GM10248 (cell line): Measurements from ENCODE around the gene RAD51B.
A peak's percentile ranks its signal among the peaks of the same experiment; 100 is the strongest.

Experiments used
- CTCF ChIA-PET: fragments of 300-600 bp; sonication (Branson Sonifier 250); formaldehyde crosslinking; extraction: SDS; loops from one replicate; lab custom pipeline; 2021; ENCODE audit warnings: antibody characterized with exemption; lab: Yijun Ruan, JAX
- POLR2A ChIA-PET: fragments of 350-650 bp; sonication (Branson Sonifier 250); formaldehyde crosslinking; extraction: SDS; loops from one replicate; lab custom pipeline; 2020; ENCODE audit warnings: antibody characterized with exemption; lab: Yijun Ruan, JAX
- DNase-seq: peaks from one replicate; pipeline ENCODE4 v3.0.0; 2012; ENCODE audit errors: extremely low spot score
- TF ChIP-seq, protein P1 (sequence below): IDR thresholded peaks from 2 replicates; pipeline ENCODE4 v1.5.1; 2012; ENCODE audit warnings: mild to moderate bottlenecking, low read depth; ENCODE audit errors: extremely low read depth, missing control alignments, control extremely low read depth

The RAD51B gene

GRCh38 chr14:67926821-67927220, 107.2 kb downstream of the RAD51B start:
- ChIA-PET POLR2A (no interaction called here), CTCF (interaction anchor here (0.6 to 1.4 kb wide), 3 partner anchors 13 to 917 kb away, joined by 3 read pairs; no protein-coding TSS in a partner anchor)
- no peak for DNase-seq
- TF ChIP-seq, protein P1, sequence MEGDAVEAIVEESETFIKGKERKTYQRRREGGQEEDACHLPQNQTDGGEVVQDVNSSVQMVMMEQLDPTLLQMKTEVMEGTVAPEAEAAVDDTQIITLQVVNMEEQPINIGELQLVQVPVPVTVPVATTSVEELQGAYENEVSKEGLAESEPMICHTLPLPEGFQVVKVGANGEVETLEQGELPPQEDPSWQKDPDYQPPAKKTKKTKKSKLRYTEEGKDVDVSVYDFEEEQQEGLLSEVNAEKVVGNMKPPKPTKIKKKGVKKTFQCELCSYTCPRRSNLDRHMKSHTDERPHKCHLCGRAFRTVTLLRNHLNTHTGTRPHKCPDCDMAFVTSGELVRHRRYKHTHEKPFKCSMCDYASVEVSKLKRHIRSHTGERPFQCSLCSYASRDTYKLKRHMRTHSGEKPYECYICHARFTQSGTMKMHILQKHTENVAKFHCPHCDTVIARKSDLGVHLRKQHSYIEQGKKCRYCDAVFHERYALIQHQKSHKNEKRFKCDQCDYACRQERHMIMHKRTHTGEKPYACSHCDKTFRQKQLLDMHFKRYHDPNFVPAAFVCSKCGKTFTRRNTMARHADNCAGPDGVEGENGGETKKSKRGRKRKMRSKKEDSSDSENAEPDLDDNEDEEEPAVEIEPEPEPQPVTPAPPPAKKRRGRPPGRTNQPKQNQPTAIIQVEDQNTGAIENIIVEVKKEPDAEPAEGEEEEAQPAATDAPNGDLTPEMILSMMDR = no peak

GRCh38 chr14:67927244-67927643, 107.7 kb downstream of the RAD51B start:
- no peak for DNase-seq
- POLR2A ChIA-PET = no interaction called here
- TF ChIP-seq, protein P1 = no peak
- CTCF ChIA-PET = interaction anchor here (0.6 to 1.4 kb wide), 3 partner anchors 13 to 917 kb away, joined by 3 read pairs; no protein-coding TSS in a partner anchor

DNA sequence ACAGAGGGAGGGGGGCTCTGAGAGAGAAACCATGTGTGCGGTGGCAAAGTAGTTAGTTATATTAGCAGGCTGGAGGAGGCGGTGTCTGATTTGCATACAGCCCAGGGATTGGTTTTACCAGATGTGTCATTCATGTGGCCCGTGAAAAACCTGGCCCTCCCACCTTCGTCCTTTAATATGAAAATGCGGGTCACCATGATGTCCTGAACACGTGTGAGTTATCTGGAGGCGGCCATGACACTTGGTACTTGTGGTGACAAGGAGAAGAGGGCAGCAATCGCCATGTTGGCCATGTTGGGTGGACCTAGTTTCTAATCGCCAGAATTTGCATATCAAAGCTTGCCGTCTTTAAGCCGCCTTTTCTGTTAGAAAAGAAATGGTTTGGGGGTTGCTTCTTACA, 108.8 kb downstream of the RAD51B start:
- TF ChIP-seq, protein P1 = no peak
- ChIA-PET POLR2A (no interaction called here), CTCF (no interaction called here)
- DNase-seq = no peak

DNA sequence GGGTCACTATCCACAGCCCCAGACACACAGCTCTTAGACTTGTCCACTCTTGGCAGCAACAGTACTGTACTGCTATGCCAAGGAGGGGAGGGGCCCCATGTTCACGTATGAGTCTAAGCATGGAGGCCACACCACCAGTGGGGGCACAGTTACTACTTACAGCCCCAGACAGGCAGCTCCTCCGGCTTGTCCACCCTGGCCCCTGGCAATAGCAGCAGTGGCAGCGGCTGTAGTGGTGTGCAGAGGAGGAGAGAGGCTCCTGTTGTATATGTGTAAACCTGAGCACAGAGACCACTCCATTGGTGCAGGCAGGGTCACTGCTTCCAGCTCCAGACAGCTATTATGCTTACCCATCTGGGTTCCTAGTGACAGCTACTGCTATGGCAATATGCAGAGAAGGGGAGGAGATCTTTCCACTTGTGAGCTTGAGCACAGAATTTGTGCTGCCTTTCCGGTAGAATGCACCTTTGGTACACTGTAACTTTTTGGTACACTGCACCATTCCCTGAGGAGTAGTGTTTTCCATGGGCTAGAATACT, 113.2 kb downstream of the RAD51B start:
- POLR2A ChIA-PET = no interaction called here
- CTCF ChIA-PET = interaction anchor here (0.9 to 3.3 kb wide), 23 partner anchors 8 to 911 kb away, joined by 3 to 34 read pairs (median 4); no protein-coding TSS in a partner anchor
- DNase-seq = no peak
- TF ChIP-seq, protein P1 = no peak

GRCh38 chr14:67933266-67933665, 113.7 kb downstream of the RAD51B start:
- TF ChIP-seq, protein P1 = no peak
- ChIA-PET CTCF (interaction anchor here (0.8 to 3.3 kb wide), 30 partner anchors 9 to 930 kb away, joined by 3 to 34 read pairs (median 4); no protein-coding TSS in a partner anchor), POLR2A (no interaction called here)
- DNase-seq = no peak

DNA sequence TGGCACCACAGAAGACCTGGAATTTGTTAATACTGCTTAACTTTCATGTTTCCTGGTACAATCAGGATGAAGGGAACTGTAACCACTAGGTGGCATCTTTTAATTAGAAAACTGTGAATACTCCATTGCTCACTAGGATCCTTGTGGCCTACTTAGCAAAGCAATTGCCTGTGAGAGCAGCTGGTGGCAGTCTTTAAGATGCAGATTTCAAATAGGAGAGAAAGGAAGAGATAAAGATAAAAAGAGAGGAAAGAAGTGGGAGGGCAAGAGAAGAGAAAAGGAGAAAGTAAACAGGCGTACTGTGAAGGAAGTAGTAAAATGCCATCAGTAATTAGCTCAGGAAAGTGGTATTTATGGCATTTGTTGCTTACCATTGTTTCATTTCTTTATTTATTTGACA, 114.5 kb downstream of the RAD51B start:
- CTCF ChIA-PET = interaction anchor here (0.8 to 3.3 kb wide), 33 partner anchors 8 to 929 kb away, joined by 3 to 34 read pairs (median 4); no protein-coding TSS in a partner anchor

More for the DNA sequence above, 114.5 kb downstream of the RAD51B start:
- TF ChIP-seq, protein P1 = peak; percentile 44
- peak; percentile 40 for DNase-seq
- POLR2A ChIA-PET = no interaction called here
